C4-2B (cell line): ENCODE results near the gene FBXO40.

ENCODE experiments used
- CTCF ChIP-seq: fragments of 450-650 bp; conservative IDR thresholded peaks from 2 replicates; pipeline ENCODE4 v1.5.1; 2017; ENCODE audit warnings: mild to moderate bottlenecking
- ZFX ChIP-seq: fragments of 450-650 bp; IDR thresholded peaks from 2 replicates; pipeline ENCODE4 v1.6.1; 2017

- TF ChIP-seq CTCF (no peak), ZFX (no peak)
Observed at GRCh38 chr3:121552379-121552778, 40.8 kb upstream of the FBXO40 start.
